ENCODE data around the gene RGS9BP. TPM values are rescaled to one million over a fixed set of nuclear protein-coding genes. Genes with fewer than 3 reads are reported as not detected.

Gene RGS9BP
- total RNA-seq, 1 donor from 2014 or later = 12.5 TPM

- DNase-seq (ENCODE audit: missing footprints) (no peak), ATAC-seq (no peak)
- intact Hi-C loops (cut with DNase I) = no loop called here
These were observed 45.2 kb downstream of the RGS9BP start for GRCh38 chr19:32720936-32721250.

Other genes with a start within 250 kb of the RGS9BP start
- gene PDCD5, start 94.7 kb upstream of the RGS9BP start, total RNA-seq = 133 TPM
- gene ANKRD27, start 668 bp upstream of the RGS9BP start, total RNA-seq = 25.9 TPM
- 23.8 TPM for gene NUDT19, start 16.0 kb downstream of the RGS9BP start, total RNA-seq
- gene TDRD12, start 43.9 kb downstream of the RGS9BP start, total RNA-seq = not detected
- 0.30 TPM for gene SLC7A9, start 193.9 kb downstream of the RGS9BP start, total RNA-seq